Endothelial cell of coronary artery (primary cell): Measurements from ENCODE around the gene CACUL1. TPM values are rescaled to one million over a fixed set of nuclear protein-coding genes. Genes with fewer than 3 reads are reported as not detected.

Source experiments
- total RNA-seq: library from RNA; depleted of rRNA; stranded (reverse); fragments of >200 nt; gene quantifications from 2 replicates; pipeline ENCODE4 v1.2.3, GENCODE V29; 2014

The CACUL1 gene
- 22.8 and 24.7 TPM in 2 replicates for total RNA-seq

DNA sequence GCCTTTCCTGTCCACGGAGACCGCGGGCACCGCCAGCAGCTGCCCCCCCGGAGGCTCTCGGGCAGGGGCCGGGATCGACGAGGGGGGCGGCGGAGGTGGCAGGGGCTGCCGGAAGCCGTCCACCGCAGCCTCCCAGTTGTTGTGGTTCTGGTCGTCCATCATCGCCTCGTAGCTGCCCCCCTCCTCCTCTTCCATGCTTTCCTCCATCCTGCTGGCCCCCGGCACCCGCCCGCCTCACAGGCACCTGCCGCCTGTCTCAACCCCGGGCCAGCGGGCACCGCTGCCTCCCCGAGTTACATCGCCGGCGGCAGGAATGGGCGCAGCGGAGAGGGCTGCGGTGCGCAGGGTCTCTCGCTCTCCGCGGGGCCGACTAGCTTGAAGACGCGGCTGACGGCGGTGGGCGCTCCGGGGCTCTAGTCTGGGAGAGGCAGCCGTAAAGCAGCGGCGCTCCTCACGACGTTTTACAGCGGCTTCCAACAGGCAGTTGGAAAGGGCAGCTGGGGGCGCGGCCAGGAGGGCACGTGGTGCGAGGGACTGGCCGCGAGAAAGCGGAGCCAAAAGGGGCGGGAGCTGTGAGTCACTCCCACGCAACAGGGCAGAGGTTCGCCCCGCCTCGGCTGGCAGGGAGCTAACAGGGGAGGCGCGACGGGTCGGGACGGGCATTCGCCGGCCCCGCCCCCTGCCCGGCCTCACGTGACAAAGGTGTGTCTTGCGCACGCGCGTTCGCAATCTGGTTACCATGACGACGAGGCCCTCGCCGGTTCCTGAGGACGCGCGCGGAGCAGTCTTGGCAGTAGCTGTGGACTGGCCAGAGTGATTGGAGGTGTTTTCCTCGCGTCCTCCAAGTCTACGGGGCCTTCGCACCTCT is at the start of gene CACUL1:
Gene CACUL1, minus strand, starts transcription at position 415 of the 868 bp plus-strand sequence. Its CDS starts 208 bp downstream, at position 207.

Other genes with a start within 250 kb of the CACUL1 start
- not detected in 2 replicates for gene PRLHR, start 159.3 kb downstream of the CACUL1 start, total RNA-seq